NCI-H226 (cell line): ENCODE data around the gene TNIK.
A peak's percentile ranks its signal among the peaks of the same experiment; 100 is the strongest.

Experiments used
- DNase-seq: peaks from one replicate; pipeline ENCODE4 v3.0.0-alpha.2; 2015

The TNIK gene

DNA sequence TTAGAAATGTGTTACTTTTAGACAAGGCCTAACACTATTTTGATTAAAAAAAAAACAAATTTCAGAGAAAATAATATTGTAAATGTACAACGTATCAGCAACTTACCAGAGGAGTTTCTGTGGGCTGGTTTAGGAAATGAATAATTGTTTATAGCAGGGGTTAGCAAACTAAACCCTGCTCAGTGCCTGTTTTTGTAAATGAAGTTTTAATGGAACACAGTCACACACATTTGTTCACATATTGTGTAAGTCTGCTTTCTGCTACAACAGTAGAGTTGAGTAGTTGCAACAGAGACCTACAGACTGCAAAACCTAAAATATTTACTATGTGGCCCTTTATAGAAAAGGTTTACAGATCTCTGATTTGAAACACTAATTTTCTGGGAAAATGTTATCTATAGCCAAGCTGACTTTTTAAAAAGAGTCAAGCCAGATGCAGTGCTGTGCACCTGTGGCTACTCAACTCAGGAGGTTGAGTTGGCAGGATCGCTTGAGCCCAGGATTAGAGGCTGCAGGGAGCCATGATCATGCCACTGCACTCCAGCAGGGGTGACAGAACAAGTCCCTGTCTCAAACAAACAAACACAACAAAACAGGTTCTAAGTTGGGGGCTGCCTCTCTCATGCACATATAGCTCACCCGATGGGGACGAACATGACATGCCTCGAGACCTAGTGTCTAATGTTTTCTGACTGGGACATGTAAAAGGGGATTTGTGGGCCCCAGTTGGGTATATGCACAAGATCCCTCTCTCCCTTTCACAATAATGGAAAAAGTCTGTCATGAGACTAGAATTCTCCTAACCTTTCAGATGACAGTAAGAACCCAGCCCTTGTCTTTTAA, 182.5 kb downstream of the TNIK start:
- DNase-seq: no peak

DNA sequence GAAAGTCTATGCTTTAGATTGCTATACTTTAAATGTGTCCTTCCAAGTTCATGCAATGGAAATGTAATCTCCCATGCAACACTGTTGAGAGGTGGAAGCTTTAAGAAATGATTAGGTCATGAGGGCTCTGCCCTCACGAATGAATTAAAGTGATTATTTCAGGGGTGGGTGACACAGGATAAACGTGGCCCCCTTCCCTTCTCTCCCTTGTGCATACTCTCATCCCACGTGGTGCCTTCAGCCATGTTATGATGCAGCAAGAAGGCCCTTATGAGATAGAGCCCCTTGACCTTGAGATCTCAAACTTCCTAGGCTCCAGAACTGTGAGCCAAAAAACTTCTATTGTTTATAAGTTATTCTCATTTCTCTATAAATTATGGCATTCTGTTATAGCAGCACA, 183.3 kb downstream of the TNIK start:
- DNase-seq: no peak

DNA sequence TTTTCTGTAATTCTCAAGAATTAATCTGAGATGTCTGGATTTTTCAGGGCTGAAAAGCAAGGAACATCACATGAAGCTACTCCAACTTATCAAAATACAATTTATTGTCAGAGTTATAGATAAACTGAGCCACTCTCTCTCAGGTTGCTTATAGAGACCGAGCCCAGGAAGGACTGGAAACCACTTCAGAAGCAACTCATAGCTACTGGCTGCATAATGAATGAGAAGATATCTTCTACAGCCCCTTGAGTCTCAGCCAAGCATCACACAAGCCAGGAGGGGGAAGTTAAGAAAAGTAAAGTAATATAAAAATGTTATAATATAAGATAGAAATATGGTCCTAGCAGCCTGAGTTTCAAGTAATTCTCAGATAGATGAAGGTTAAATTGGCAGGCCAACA, 186.0 kb downstream of the TNIK start:
- no peak for DNase-seq

DNA sequence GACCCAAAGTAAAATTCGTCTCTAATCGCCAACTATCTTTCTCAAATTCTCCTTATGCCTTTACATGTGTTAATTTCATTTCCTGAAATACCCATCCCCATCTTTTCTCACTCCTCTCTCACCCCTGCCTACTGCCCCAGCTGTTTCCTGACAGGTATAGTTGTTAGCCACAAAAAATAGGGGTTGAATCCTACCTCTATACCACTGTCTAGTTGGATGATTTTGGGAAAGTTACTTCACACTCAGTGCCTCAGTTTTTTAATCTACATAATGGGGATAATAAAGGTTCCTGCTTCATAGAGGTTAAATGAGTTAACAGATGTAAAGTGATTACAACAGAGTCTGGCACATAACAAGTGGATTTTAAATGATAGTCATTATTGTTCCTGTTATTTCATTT, 189.7 kb downstream of the TNIK start:
- no peak for DNase-seq

DNA sequence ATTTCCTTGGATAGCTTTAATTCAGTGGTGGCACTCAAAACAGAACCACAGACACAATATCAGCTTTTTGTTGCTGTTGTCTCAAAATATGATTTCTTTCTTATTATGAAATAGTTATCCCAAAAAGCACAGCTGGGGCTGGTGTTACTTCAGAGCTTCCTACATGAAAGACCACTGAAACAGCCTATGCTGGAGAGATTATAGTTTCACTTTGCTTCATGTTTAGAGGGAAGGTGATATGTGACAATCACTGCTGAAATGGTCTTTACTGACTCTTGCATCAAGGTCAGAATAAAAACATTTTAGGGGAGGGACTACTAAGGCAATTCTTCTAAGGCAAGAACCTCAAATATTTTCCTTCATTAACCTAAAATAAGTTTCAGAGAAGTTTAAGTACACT, 190.7 kb downstream of the TNIK start:
- no peak for DNase-seq

DNA sequence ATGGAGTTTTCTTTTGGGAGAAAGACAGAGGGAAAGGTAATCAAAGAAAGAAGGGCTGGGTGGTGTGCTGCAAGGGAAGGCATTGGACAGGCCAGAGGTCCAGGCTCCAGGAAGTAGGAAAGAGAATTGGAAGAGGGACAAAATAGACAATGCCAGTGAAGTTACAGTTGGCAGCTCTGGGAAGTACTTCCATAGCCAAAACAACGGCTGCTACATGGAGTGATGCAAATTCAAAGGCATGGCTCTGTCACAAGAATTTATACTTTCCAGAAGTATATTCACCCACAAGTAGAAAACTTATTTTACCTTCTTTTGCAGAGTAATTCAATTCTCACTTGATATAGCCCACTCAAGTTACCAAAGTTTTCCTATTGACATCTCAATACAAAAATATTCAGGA, 191.5 kb downstream of the TNIK start:
- no peak for DNase-seq

DNA sequence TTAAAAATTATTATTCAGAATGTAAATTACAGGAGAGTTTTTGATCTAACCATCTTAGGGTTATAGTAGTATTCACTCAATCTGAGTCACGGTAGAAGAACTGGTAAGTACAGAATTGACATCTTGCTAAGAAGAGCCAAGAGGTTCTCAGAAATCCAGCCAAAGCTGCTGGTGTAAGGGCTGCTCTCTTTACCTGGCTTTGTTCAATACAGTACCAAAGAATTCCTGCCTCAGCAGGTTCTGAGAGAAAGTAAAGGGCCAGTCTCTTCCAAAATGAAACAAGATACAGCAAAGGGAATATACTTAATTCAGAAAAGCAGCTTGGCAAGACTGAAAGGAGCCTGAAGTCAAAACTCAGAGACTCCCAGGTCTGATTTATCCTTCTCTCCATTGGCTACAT, 193.1 kb downstream of the TNIK start:
- DNase-seq: no peak

DNA sequence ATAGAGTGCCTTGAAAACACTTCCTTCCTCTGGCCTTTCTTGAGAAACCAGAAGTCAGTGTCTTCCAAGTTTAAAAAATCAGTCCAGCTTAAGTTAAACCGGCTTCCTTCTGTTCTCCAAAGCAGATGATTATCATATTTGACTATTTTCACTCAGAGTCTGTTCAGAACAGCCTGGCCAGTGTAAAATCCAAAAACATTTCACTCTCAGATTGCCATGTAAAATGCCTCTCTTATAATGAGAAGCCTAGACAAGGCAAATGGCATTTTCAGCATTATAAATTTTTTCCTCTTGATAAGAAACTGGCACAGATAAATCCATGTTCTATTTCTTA, 193.5 kb downstream of the TNIK start:
- DNase-seq: no peak

DNA sequence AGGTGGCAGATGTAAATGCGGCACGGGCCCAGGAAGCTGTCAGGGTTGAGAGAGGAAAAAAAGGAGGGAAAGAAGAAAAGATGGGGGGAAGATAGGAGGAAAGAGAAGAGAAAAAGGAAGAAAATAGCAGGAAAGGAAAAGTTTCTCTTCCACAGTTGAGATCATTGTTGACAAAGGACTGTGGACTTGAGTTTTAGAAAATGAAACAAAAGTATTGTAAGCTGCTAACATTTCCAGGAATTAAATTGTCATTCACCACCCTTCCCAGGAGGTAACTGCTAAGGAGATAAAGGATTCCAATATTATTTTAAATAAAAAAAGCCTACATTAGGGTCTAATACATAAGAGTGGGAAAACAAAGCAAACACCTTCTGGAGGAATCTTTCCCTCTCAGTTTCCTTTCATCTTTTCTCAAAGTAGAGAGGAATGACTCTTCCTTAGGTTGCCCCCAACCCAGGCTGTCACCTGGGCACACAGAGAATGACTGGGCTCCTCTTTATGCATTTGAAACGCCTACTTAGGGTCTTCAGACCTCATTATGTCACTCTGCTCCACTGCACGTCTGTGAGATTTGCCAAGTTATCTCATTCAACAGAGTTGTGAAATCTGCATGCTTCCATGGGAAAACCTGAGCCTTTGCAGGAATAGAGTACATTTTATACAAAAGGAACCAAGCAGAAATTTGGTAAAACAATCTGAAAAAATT, 194.0 kb downstream of the TNIK start:
- DNase-seq: no peak

DNA sequence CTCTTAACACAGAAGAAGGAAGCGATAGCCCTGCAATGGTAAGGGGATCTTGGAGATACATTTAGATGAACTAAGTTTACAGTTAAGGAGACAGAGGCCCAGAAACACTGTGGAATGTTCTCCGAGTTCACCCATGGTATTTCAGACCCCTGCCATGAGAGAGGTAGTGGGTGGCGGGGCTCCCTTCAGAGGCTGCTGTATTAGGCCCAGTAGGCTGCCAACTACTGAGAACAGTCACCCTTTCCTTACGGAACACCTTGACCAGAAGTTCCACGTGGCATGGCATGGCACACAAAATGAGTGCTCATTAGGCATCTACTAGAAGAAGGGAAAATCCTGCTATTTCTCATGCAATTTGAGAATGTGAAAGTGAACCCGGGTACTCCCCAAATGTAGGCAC, 195.4 kb downstream of the TNIK start:
- no peak for DNase-seq

DNA sequence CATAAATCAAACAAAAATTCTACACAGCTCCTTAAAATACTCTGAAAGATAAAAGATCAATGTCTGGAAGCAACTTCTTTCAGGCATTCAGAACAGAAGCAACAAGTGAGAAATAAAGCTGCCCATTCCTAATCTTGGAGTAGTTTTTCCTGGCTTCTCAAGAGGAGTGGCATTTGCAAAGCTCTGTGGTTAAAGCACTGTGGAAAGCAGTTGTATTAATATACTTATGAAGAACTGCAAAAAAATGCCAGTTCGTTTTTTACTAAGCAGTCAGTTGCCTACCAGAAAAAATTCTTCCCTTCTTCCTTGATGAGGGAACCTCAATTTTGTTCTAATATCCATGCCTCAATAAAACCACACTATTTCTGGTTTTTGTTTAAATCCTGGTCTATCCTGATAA, 197.8 kb downstream of the TNIK start:
- no peak for DNase-seq

DNA sequence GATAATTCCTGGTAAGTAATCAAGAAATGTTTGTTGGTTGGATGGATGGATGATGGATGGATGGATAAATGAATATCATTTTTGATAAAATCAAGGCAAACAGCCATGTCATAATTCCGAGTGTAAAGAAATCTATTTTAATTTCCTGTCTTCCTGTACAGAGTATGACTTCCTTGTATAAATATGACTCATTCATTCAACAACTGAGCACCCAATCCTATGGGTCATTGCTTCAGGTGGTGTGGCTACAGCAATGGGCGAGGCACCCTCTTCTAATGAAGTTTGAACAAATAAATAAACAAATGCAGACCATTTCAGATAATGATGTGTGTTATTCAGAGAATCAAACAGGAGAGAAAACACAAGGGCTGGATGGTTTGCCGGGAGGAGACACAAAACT, 198.7 kb downstream of the TNIK start:
- peak; percentile 11 for DNase-seq

DNA sequence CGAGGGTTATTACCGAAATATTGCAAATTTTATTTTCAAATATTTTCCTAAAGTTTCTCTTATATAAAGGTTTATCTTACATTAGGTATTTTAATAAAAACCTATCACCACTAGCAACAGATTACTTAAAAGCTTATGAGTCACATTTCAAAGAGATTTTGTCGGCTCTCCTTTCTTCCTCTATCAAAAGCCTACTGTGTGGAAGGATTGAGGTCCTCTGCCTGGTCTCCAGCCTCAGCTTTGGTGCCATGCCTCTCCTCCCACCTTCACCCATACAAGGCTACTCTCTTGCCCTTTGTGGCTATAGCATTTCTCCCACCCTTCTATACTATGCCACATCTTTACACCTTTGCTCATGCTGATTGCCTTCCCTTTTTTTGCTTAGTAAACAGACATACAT, 199.3 kb downstream of the TNIK start:
- no peak for DNase-seq

DNA sequence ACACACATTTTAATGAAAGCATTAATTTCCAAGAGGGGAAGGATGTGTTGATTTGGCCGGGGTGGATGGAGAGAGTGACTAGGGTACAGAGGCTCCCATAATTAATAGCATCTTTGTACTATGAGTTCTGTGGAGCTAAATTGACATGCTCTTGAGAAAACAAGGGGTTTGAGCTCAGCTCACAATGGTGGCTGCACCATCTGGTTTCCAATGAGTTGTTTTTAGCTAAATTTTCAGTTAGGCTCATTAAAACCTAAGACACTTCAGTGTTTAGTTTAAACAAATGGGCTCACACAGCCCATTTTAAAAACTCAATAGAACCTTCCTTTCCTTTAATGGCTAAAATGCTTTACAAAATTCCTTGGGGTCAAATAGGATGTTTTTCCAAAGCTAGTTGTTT, 199.7 kb downstream of the TNIK start:
- DNase-seq: no peak

DNA sequence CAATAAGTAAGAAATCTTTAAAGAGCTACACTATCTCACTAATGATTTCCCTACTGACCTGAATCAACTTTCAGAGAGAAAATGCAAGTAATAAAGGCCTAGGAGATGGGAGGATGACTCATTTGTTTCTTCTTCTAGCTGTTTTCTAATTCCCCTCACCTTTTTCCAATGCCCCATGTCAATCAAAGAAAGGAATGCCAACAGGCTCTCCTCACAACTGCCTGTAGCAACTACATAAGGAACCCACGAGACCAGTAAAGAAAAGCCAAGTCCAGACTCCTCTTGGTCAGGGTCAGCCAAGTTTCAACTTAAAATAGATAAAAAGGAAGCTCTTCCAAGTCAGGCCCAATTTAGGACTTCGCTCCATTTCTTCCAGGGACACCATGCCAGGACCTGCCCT, 201.9 kb downstream of the TNIK start:
- DNase-seq: peak; percentile 38

DNA sequence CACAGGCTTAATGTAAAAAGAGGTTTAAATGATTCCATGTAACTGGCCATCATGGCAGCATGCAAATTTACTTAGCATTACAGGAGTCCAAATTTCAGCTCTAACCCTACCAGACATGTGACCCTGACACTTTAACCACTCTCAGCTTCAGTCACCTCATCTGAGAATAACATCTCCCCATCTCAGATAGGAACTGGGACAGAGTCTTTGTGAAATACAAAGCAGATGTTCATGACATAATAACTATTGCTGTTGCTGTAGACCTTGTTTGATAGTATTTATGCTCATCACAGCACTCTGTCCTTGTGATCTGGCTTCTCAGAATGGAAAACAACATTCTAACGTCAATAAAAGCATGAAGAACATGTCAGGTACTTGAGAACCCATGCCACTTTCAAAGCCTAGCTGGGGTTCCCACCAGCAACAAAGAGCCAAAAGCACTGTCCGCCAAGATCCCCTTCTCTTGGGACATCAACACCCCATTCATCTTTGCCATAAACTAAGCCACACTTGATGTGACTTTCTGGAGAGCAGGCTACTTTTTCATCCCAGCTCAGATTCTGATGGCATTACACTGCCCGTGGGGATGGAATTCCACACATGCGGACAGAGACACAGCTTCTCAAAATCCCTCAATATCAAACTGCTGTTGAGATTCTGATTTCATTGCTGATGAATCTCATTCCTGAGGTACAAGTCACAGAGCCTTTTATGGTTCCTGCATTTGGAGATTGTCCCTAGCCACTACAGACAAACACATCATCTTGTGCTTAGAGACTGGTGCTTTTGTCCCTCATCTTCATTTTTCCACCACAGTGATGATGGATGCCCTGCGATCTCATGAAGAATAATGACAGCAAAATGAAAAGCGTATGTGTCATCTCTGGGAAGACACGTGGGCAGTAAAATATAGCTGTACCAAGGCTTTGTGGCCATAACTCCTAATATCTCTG, 202.7 kb downstream of the TNIK start:
- no peak for DNase-seq

DNA sequence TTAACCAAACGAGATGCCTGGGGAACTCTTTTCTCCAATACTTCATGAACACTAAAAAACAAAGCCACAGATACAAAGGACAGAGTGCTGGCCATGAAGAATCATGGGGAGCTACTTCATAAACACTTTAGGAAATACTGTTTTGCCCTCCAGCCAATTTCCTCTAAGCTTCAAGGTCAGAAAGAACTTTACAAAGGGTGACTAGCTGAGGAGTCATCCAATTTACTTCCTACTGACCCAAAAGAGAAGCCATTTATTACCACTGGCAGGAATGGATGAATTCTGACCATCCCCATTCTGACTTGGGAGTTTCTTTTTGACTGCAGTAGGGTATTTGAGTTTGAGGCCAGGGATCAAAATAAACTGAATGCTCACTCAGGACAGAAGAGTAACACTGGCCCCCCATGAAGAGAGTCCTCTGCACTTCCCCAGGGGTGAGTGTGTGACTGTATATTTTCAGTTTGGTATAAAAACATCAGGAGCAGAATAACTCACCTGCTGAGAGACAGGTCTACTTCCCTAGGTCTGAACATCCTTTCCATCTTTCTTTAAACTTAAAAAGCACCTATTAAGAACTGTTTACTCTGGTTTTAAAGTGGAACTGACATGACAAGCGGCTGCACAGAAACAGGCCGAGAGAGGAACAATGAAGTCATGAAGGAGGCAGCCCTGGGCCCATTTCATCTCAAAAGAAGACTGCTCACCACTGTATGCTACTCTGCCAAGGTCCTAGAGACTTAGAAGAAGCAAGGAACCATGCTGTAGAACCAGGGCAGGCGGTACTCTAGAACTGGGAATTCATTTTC, 203.6 kb downstream of the TNIK start:
- no peak for DNase-seq

DNA sequence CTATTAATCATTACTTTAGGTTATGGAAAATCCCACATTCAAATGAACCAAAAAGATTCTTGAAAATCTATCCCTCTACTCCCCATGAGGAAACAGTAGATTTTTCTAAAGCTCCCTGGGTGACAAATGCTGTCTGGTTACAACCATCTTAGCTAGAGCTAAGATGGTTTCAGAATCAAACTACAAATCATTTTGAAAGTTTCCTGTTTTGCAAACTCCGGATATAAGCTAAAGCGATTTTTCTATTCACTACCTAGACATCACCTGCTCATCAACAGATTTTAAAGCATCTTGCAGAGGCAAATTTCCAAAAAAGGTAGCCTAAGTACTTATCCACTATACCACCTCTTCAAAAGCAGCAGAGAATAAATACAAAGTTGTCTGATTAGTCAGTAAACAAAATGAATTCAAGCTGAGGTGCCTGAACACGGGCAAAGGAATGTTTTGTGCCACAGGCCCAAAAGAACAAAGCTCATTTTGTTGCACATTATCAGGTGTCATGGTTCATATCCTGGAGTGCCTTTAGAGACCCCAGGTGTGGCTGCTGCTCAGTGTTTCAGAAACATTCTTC, 204.9 kb downstream of the TNIK start:
- DNase-seq: no peak

DNA sequence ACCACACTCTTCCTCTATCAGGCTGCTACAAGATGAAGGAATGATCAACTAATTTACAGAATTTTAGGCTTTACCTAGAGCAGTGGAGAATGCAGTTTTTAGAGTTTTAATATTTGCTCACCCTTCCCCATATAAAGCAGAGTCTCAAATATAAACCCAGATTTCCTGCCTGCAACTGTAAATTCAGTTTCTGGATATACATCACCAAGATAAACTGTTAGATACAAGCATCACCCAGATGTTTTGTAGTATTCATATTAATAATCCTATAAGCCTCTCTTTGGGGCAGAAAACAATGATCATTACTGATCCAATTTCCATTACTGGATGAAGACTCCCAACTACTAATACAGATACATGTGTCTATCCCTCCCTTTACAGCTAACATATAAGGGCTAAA, 205.9 kb downstream of the TNIK start:
- no peak for DNase-seq

DNA sequence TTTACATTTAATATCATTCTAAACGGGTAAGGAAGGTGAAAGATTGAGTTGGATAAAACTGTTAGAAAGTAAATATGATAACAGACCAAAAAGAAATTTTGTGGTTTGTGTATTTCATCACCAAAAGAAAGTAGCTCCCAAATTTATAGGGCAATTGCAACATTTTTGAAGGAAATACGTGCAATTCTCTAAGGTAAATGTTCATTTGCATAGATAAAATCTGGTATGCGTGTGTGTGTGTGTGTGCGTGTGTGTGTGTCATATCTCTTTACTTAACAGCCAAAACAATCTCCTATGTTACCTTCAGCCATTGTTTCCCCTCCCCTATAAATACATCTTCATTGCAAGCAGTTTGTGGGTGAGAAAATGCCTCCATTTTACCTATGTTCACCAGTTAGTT, 208.4 kb downstream of the TNIK start:
- DNase-seq: peak; percentile 24

DNA sequence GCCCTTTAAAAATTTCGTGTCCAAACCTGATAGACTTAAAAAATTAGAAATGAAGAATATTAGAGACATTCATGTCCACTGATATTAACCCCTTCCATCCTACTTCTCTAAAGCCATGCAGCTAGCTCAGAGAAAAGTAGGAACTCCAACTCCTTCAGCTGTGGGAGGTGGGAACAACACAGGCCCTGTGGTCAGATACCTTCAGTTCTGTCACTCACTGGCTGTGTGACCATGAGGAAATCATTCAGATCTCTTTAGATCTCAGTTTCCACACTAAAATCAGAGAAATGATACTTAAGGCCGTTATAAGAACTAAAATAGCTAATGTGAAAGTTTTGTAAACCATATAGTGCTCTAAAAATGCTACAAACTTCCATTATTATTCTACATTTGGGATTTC, 209.8 kb downstream of the TNIK start:
- no peak for DNase-seq

DNA sequence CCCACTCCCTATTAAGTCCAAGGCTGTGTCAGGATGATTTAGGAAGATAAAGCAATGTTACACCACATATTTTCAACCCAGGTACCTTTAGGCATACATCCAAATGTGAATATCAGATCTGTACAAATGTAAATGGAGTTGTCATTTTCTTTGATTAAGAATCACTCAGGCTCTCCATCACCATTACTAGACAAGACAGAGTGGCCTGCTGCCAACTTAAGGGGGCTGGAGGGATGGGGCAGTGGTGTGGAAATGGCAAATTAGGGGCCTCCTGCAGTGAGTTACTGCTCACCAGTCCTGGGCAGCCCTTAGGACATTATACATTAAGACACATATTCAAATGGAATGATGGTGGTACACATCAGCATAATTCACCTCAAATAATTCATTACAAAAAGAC, 211.0 kb downstream of the TNIK start:
- DNase-seq: no peak
